Stimulated activated CD8-positive, alpha-beta memory T cell treated with anti-CD3 and anti-CD28 coated beads, Interleukin-12 subunit alpha, Interleukin-12 subunit beta, amount 100 ng/mL, for 24 hours (primary cell): ENCODE data around the gene TFDP1.
"Not testable (repeated sequence)": the region's sequence is repeated elsewhere in the genome, so short reads cannot be mapped to it uniquely, and the experiment has no call there.

Experiments used
- DNase-seq: peaks from one replicate; pipeline ENCODE4 v3.0.0-alpha.2; 2020; ENCODE audit errors: extremely low read depth

TFDP1 gene

GRCh38 chr13:113551081-113552000 lies 33.2 kb upstream of the TFDP1 start:
- no peak for DNase-seq

- no peak for DNase-seq
Observed at GRCh38 chr13:113552079-113552478, 32.5 kb upstream of the TFDP1 start.

GRCh38 chr13:113552786-113553434 lies 31.6 kb upstream of the TFDP1 start:
- no peak for DNase-seq

GRCh38 chr13:113553511-113554332 lies 30.8 kb upstream of the TFDP1 start:
- DNase-seq, result no peak

- no peak for DNase-seq
Observed at GRCh38 chr13:113554333-113554700, 30.2 kb upstream of the TFDP1 start.

- DNase-seq, result no peak
Observed at GRCh38 chr13:113555141-113555540, 29.4 kb upstream of the TFDP1 start.

- no peak for DNase-seq
Observed at GRCh38 chr13:113557013-113557412, 27.5 kb upstream of the TFDP1 start.

- no peak for DNase-seq
Observed at GRCh38 chr13:113558461-113558860, 26.1 kb upstream of the TFDP1 start.

GRCh38 chr13:113559061-113559460 lies 25.5 kb upstream of the TFDP1 start:
- no peak for DNase-seq

GRCh38 chr13:113559901-113560644 lies 24.5 kb upstream of the TFDP1 start:
- no peak for DNase-seq

- DNase-seq, result no peak
Observed at GRCh38 chr13:113560645-113561416, 23.7 kb upstream of the TFDP1 start.

- no peak for DNase-seq
Observed at GRCh38 chr13:113561417-113562084, 23.0 kb upstream of the TFDP1 start.

GRCh38 chr13:113562085-113562749 lies 22.3 kb upstream of the TFDP1 start:
- DNase-seq, result no peak

GRCh38 chr13:113562844-113563243 lies 21.7 kb upstream of the TFDP1 start:
- DNase-seq, result no peak

GRCh38 chr13:113563511-113563910 lies 21.0 kb upstream of the TFDP1 start:
- DNase-seq, result not testable (repeated sequence)

- no peak for DNase-seq
Observed at GRCh38 chr13:113564331-113565023, 20.1 kb upstream of the TFDP1 start.

- no peak for DNase-seq
Observed at GRCh38 chr13:113565526-113566226, 18.9 kb upstream of the TFDP1 start.

- no peak for DNase-seq
Observed at GRCh38 chr13:113566227-113566561, 18.4 kb upstream of the TFDP1 start.

- DNase-seq, result no peak
Observed at GRCh38 chr13:113567681-113568080, 16.9 kb upstream of the TFDP1 start.
